Right lobe of liver (tissue), 4 donors: ENCODE results near the gene CCDC80.

Source experiments
- CTCF ChIP-seq, 4 donors: fragments of 200-600 bp in 3 of 4; fragments of 450-650 bp in 1 of 4; IDR thresholded peaks; one replicate each; pipeline versions ENCODE4 v1.5.1 to v1.8.0; 2016 to 2022; ENCODE audit warnings: antibody characterized with exemption in 4 of 4, mild to moderate bottlenecking in 2 of 4
- POLR2A ChIP-seq: fragments of 450-650 bp; IDR thresholded peaks from one replicate; pipeline ENCODE4 v1.6.1; 2017; ENCODE audit warnings: antibody characterized with exemption, mild to moderate bottlenecking
- donor health status: DM: no; HTN: no; CAD: no.
- donor health status: DM: no; HTN: no; CAD: no.
- donor health status: DM: no; HTN: yes; CAD: no.

GRCh38 chr3:112611752-112612515 lies 29.0 kb downstream of the CCDC80 start:
- TF ChIP-seq CTCF (IDR thresholded peaks at IDR 0.05) (no peak), POLR2A (no peak)
